ENCODE data around the gene SLC1A5. TPM values are rescaled to one million over a fixed set of nuclear protein-coding genes. Genes with fewer than 3 reads are reported as not detected.

Gene SLC1A5
- total RNA-seq, 2 experiments from 2014 or later = 145 to 161 TPM

DNA sequence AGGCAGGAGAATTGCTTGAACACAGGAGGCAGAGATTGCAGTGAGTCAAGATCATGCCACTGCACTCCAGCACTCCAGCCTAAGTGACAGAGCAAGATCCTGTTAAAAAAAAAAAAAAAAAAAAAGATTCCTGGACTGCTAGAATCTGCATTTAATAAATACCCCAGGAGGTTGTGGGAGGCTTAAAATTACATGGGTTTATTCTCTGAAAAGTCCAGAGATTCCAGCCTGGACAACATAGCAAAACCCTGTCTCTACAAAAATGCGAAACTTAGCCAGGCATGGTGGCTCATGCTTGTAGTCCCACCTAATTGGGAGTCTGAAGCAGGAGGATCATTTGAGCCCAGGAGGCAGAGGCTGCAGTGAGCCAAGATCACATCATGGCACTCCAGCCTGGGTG is 9.5 kb upstream of the SLC1A5 start:
- no peaks in the 10 kb centered on the region for H3K36me3 ChIP-seq (ENCODE audit: insufficient read depth, low read length)
- POLR2A ChIA-PET = no interaction called here
- H3K4me1 ChIP-seq (ENCODE audit: insufficient read depth, low read length, poor library complexity, severe bottlenecking) = no peaks in the 10 kb centered on the region
- no peaks in the 10 kb centered on the region for H3K79me2 ChIP-seq (ENCODE audit: insufficient read depth, low read depth, low read length)
- CTCF ChIA-PET (ENCODE audit: unreplicated experiment) = no interaction called here
- no peak overlapping the region for H3K4me3 ChIP-seq (ENCODE audit: low read depth, low read length, poor library complexity, severe bottlenecking)
- H4K20me1 ChIP-seq (ENCODE audit: insufficient read depth, low read length) = no peaks in the 10 kb centered on the region
- H3K9me2 ChIP-seq (ENCODE audit: insufficient read depth, low read length) = no peaks in the 10 kb centered on the region
- TF ChIP-seq, protein P1, sequence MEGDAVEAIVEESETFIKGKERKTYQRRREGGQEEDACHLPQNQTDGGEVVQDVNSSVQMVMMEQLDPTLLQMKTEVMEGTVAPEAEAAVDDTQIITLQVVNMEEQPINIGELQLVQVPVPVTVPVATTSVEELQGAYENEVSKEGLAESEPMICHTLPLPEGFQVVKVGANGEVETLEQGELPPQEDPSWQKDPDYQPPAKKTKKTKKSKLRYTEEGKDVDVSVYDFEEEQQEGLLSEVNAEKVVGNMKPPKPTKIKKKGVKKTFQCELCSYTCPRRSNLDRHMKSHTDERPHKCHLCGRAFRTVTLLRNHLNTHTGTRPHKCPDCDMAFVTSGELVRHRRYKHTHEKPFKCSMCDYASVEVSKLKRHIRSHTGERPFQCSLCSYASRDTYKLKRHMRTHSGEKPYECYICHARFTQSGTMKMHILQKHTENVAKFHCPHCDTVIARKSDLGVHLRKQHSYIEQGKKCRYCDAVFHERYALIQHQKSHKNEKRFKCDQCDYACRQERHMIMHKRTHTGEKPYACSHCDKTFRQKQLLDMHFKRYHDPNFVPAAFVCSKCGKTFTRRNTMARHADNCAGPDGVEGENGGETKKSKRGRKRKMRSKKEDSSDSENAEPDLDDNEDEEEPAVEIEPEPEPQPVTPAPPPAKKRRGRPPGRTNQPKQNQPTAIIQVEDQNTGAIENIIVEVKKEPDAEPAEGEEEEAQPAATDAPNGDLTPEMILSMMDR (conservative IDR thresholded peaks at IDR 0.05; ENCODE audit: low read length) = no peak
- no peak for TF ChIP-seq EZH2phosphoT487 (IDR thresholded peaks at IDR 0.05; ENCODE audit: borderline replicate concordance, low read depth, low read length)
- intact Hi-C loops (cut with micrococcal nuclease; ENCODE audit: unreplicated experiment) = no loop called here
- no TSS peak for BruUV-seq (replicated peaks)
- H3K27ac ChIP-seq (ENCODE audit: low read depth, low read length, poor library complexity, severe bottlenecking) = no peak overlapping the region
- no peaks in the 10 kb centered on the region for H3K9me3 ChIP-seq (ENCODE audit: low read length)
- no peak for DNase-seq (ENCODE audit: low spot score)
- H2AFZ ChIP-seq (ENCODE audit: low read length) = no peak overlapping the region
- H3K4me2 ChIP-seq (ENCODE audit: low read length) = no peak overlapping the region

GRCh38 chr19:46791944-46792343 is 3.5 kb upstream of the SLC1A5 start:
- no peak overlapping the region for H3K27ac ChIP-seq (ENCODE audit: low read depth, low read length, poor library complexity, severe bottlenecking)
- no peaks in the 10 kb centered on the region for H3K9me3 ChIP-seq (ENCODE audit: low read length)
- peaks cover 8% of the 10 kb centered on the region for H3K4me1 ChIP-seq (ENCODE audit: insufficient read depth, low read length, poor library complexity, severe bottlenecking)
- DNase-seq (ENCODE audit: low spot score) = no peak
- H3K4me2 ChIP-seq (ENCODE audit: low read length) = no peak overlapping the region
- H3K4me3 ChIP-seq (ENCODE audit: low read depth, low read length, poor library complexity, severe bottlenecking) = no peak overlapping the region
- no peaks in the 10 kb centered on the region for H4K20me1 ChIP-seq (ENCODE audit: insufficient read depth, low read length)
- TF ChIP-seq, protein P1 (conservative IDR thresholded peaks at IDR 0.05; ENCODE audit: low read length) = no peak
- TF ChIP-seq EZH2phosphoT487 (IDR thresholded peaks at IDR 0.05; ENCODE audit: borderline replicate concordance, low read depth, low read length) = no peak
- no peaks in the 10 kb centered on the region for H3K9me2 ChIP-seq (ENCODE audit: insufficient read depth, low read length)
- intact Hi-C loops (cut with micrococcal nuclease; ENCODE audit: unreplicated experiment) = no loop called here
- H3K36me3 ChIP-seq (ENCODE audit: insufficient read depth, low read length) = peaks cover 11% of the 10 kb centered on the region; the same call in 1 of the 2 replicates
- BruUV-seq (replicated peaks) = no TSS peak
- peaks cover 14% of the 10 kb centered on the region for H3K79me2 ChIP-seq (ENCODE audit: insufficient read depth, low read depth, low read length)
- no peak overlapping the region for H2AFZ ChIP-seq (ENCODE audit: low read length)
- CTCF ChIA-PET (ENCODE audit: unreplicated experiment) = no interaction called here
- POLR2A ChIA-PET = no interaction called here

GRCh38 chr19:46789371-46789770 is 977 bp upstream of the SLC1A5 start:
- Histone ChIP-seq H4K20me1 (ENCODE audit: insufficient read depth, low read length) (peaks cover under 1% of the 10 kb centered on the region; the same call in 1 of the 2 replicates), H3K27ac (ENCODE audit: low read depth, low read length, poor library complexity, severe bottlenecking) (no peak overlapping the region), H3K4me3 (ENCODE audit: low read depth, low read length, poor library complexity, severe bottlenecking) (no peak overlapping the region), H3K9me2 (ENCODE audit: insufficient read depth, low read length) (no peaks in the 10 kb centered on the region), H3K36me3 (ENCODE audit: insufficient read depth, low read length) (peaks cover 37% of the 10 kb centered on the region), H3K4me2 (ENCODE audit: low read length) (no peak overlapping the region), H3K4me1 (ENCODE audit: insufficient read depth, low read length, poor library complexity, severe bottlenecking) (peaks cover 9% of the 10 kb centered on the region), H3K79me2 (ENCODE audit: insufficient read depth, low read depth, low read length) (peaks cover 40% of the 10 kb centered on the region), H3K9me3 (ENCODE audit: low read length) (no peaks in the 10 kb centered on the region), H2AFZ (ENCODE audit: low read length) (peak overlapping the region; percentile 68; the same call in 1 of the 2 replicates)
- BruUV-seq (replicated peaks) = no TSS peak
- intact Hi-C loops (cut with micrococcal nuclease; ENCODE audit: unreplicated experiment) = loop anchor here (5.0 kb wide), 1 partner anchor 72 kb away; the partner anchor contains the start of gene PRKD2
- ChIA-PET POLR2A (interaction anchor here (0.7 to 1.2 kb wide), 2 partner anchors 31 to 253 kb away, joined by 5 to 7 read pairs; no protein-coding TSS in a partner anchor), CTCF (ENCODE audit: unreplicated experiment) (interaction anchor here (0.8 kb wide), 1 partner anchor 56 kb away, joined by 3 read pairs; no protein-coding TSS in a partner anchor)
- no peak for DNase-seq (ENCODE audit: low spot score)
- TF ChIP-seq, protein P1 (conservative IDR thresholded peaks at IDR 0.05; ENCODE audit: low read length) = no peak
- TF ChIP-seq EZH2phosphoT487 (IDR thresholded peaks at IDR 0.05; ENCODE audit: borderline replicate concordance, low read depth, low read length) = no peak
